ENCODE results near the gene MON2. TPM values are rescaled to one million over a fixed set of nuclear protein-coding genes. Genes with fewer than 3 reads are reported as not detected.
A peak's percentile ranks its signal among the peaks of the same experiment; 100 is the strongest.
"Not testable (repeated sequence)": the region's sequence is repeated elsewhere in the genome, so short reads cannot be mapped to it uniquely, and the experiment has no call there.

MON2 gene
- total RNA-seq, 1 donor from 2014 or later = 62.3 TPM

- H3K4me2 ChIP-seq = no peak overlapping the region
- no peak overlapping the region for H3K4me3 ChIP-seq
- H3K9ac ChIP-seq = no peak overlapping the region
- H3K36me3 ChIP-seq = peaks cover 12% of the 10 kb centered on the region
- TF ChIP-seq CTCF (IDR thresholded peaks at IDR 0.05) = no peak
- H3F3A ChIP-seq (ENCODE audit: low read depth) = peaks cover 3% of the 10 kb centered on the region
- no peaks in the 10 kb centered on the region for H3K9me3 ChIP-seq (ENCODE audit: low read depth)
- no peak for DNase-seq (ENCODE audit: low spot score)
- no peaks in the 10 kb centered on the region for H3K4me1 ChIP-seq
- Mint-ChIP-seq H3K4me3 (no peak overlapping the region), H3K27ac (no peak overlapping the region), H3K27me3 (ENCODE audit: insufficient read depth, low read depth) (no peaks in the 10 kb centered on the region), H3K4me1 (no peaks in the 10 kb centered on the region), H3K36me3 (peaks cover 24% of the 10 kb centered on the region), H3K9me3 (no peaks in the 10 kb centered on the region)
- H3K27me3 ChIP-seq = no peaks in the 10 kb centered on the region
- H4K20me1 ChIP-seq (ENCODE audit: low read depth) = no peaks in the 10 kb centered on the region
- no peak overlapping the region for H3K27ac ChIP-seq
- H2AFZ ChIP-seq (replicated peaks) = no peak overlapping the region
- H3K79me2 ChIP-seq (ENCODE audit: low read depth) = no peaks in the 10 kb centered on the region
Observed at GRCh38 chr12:62552906-62553556, 86.4 kb downstream of the MON2 start.

GRCh38 chr12:62559366-62559765, 92.7 kb downstream of the MON2 start:
- H3K27me3 Mint-ChIP-seq (ENCODE audit: insufficient read depth, low read depth); H3K27ac Mint-ChIP-seq; H3K4me3 ChIP-seq; H3K27ac ChIP-seq; H3K4me2 ChIP-seq; H2AFZ ChIP-seq (replicated peaks); H3K79me2 ChIP-seq (ENCODE audit: low read depth); H3K9ac ChIP-seq; H3F3A ChIP-seq (ENCODE audit: low read depth); H3K9me3 ChIP-seq (ENCODE audit: low read depth); H3K27me3 ChIP-seq; H3K36me3 ChIP-seq; H4K20me1 ChIP-seq (ENCODE audit: low read depth); DNase-seq (ENCODE audit: low spot score); H3K4me1 ChIP-seq; H3K9me3 Mint-ChIP-seq; H3K4me3 Mint-ChIP-seq: not testable (repeated sequence)
- peaks cover 22% of the 10 kb centered on the region for H3K36me3 Mint-ChIP-seq
- H3K4me1 Mint-ChIP-seq = peaks cover 11% of the 10 kb centered on the region

- Histone ChIP-seq H3K9me3 (ENCODE audit: low read depth) (no peaks in the 10 kb centered on the region), H3K4me1 (no peaks in the 10 kb centered on the region), H4K20me1 (ENCODE audit: low read depth) (no peaks in the 10 kb centered on the region), H3F3A (ENCODE audit: low read depth) (no peaks in the 10 kb centered on the region), H3K4me3 (no peak overlapping the region), H2AFZ (replicated peaks) (no peak overlapping the region), H3K27me3 (no peaks in the 10 kb centered on the region), H3K79me2 (ENCODE audit: low read depth) (no peaks in the 10 kb centered on the region), H3K9ac (no peak overlapping the region), H3K36me3 (peaks cover 11% of the 10 kb centered on the region), H3K27ac (no peak overlapping the region), H3K4me2 (no peak overlapping the region)
- Mint-ChIP-seq H3K9me3 (no peaks in the 10 kb centered on the region), H3K27ac (peak overlapping the region; percentile 91), H3K27me3 (ENCODE audit: insufficient read depth, low read depth) (no peaks in the 10 kb centered on the region), H3K4me1 (peaks cover 11% of the 10 kb centered on the region), H3K4me3 (no peak overlapping the region), H3K36me3 (peaks cover 20% of the 10 kb centered on the region)
- TF ChIP-seq CTCF (IDR thresholded peaks at IDR 0.05) (no peak), EZH2phosphoT487 (IDR thresholded peaks at IDR 0.05) (no peak), EZH2 (IDR thresholded peaks at IDR 0.05) (no peak)
- DNase-seq (ENCODE audit: low spot score) = no peak
Observed at GRCh38 chr12:62562846-62563245, 96.2 kb downstream of the MON2 start.

GRCh38 chr12:62575036-62575435, 108.4 kb downstream of the MON2 start:
- no peaks in the 10 kb centered on the region for H3K27me3 ChIP-seq
- H3K9me3 Mint-ChIP-seq = no peaks in the 10 kb centered on the region
- H3K27ac Mint-ChIP-seq = no peak overlapping the region
- no peak overlapping the region for H2AFZ ChIP-seq (replicated peaks)
- no peak overlapping the region for H3K9ac ChIP-seq
- H3K4me1 ChIP-seq = no peaks in the 10 kb centered on the region
- H3K79me2 ChIP-seq (ENCODE audit: low read depth) = no peaks in the 10 kb centered on the region
- no peak overlapping the region for H3K4me3 Mint-ChIP-seq
- H3K36me3 ChIP-seq = peaks cover 15% of the 10 kb centered on the region
- H3F3A ChIP-seq (ENCODE audit: low read depth) = no peaks in the 10 kb centered on the region
- DNase-seq (ENCODE audit: low spot score) = no peak
- no peak for TF ChIP-seq EZH2phosphoT487 (IDR thresholded peaks at IDR 0.05)
- TF ChIP-seq EZH2 (IDR thresholded peaks at IDR 0.05) = no peak
- TF ChIP-seq CTCF (IDR thresholded peaks at IDR 0.05) = no peak
- no peaks in the 10 kb centered on the region for H3K27me3 Mint-ChIP-seq (ENCODE audit: insufficient read depth, low read depth)
- H4K20me1 ChIP-seq (ENCODE audit: low read depth) = no peaks in the 10 kb centered on the region
- H3K9me3 ChIP-seq (ENCODE audit: low read depth) = no peaks in the 10 kb centered on the region
- H3K27ac ChIP-seq = no peak overlapping the region
- peaks cover 7% of the 10 kb centered on the region for H3K36me3 Mint-ChIP-seq
- H3K4me3 ChIP-seq = no peak overlapping the region
- no peak overlapping the region for H3K4me2 ChIP-seq
- peaks cover 4% of the 10 kb centered on the region for H3K4me1 Mint-ChIP-seq

Data from neural progenitor cell (in vitro differentiated cells).